Colonic mucosa (tissue), 4 donors: Measurements from ENCODE around the gene PNMA6F. TPM values are rescaled to one million over a fixed set of nuclear protein-coding genes. Genes with fewer than 3 reads are reported as not detected.

Experiments
- DNase-seq: peaks from one replicate; pipeline ENCODE4 v3.0.0-alpha.2; 2020
- H3K27ac ChIP-seq: fragments of 200-600 bp; one replicate; pipeline ENCODE4 v1.8.0; 2021
- H3K27me3 ChIP-seq: fragments of 200-600 bp; one replicate; pipeline ENCODE4 v1.8.0; 2021
- H3K36me3 ChIP-seq: fragments of 200-600 bp; one replicate; pipeline ENCODE4 v1.8.0; 2021
- H3K4me1 ChIP-seq: fragments of 200-600 bp; one replicate; pipeline ENCODE4 v1.8.0; 2021; ENCODE audit warnings: mild to moderate bottlenecking
- H3K4me3 ChIP-seq: fragments of 200-600 bp; one replicate; pipeline ENCODE4 v1.8.0; 2021
- H3K9ac ChIP-seq, 2 donors: one replicate each; pipeline ENCODE4 v1.7.0; 2013; ENCODE audit warnings: control low read depth in 2 of 2, low read depth in 2 of 2, low read length in 2 of 2
- H3K9me3 ChIP-seq: fragments of 200-600 bp; one replicate; pipeline ENCODE4 v1.8.0; 2021
- CTCF ChIP-seq: fragments of 200-600 bp; IDR thresholded peaks from one replicate; pipeline ENCODE4 v1.8.0; 2022; ENCODE audit warnings: antibody characterized with exemption, mild to moderate bottlenecking
- intact Hi-C: fragments of 100-400 bp; cut with DNase I; formaldehyde crosslinking; loops from one replicate; pipeline ENCODE4 v1.14.1; 2022
- total RNA-seq, 2 donors: library from RNA; stranded (reverse); fragmentation: NEBNext Ultra II Directional in 1 of 2; extraction: Animal tissue kit (Norgen Biotek cat#: 25700) in 1 of 2; gene quantifications; one replicate each; pipeline ENCODE4 v1.2.1, GENCODE V29; 2021
- donor health status: healthy.
- donor health status: DM: no; HTN: no; CAD: no.
- donor health status: DM: no; HTN: no; CAD: no.

Gene PNMA6F
- total RNA-seq: not detected

DNA sequence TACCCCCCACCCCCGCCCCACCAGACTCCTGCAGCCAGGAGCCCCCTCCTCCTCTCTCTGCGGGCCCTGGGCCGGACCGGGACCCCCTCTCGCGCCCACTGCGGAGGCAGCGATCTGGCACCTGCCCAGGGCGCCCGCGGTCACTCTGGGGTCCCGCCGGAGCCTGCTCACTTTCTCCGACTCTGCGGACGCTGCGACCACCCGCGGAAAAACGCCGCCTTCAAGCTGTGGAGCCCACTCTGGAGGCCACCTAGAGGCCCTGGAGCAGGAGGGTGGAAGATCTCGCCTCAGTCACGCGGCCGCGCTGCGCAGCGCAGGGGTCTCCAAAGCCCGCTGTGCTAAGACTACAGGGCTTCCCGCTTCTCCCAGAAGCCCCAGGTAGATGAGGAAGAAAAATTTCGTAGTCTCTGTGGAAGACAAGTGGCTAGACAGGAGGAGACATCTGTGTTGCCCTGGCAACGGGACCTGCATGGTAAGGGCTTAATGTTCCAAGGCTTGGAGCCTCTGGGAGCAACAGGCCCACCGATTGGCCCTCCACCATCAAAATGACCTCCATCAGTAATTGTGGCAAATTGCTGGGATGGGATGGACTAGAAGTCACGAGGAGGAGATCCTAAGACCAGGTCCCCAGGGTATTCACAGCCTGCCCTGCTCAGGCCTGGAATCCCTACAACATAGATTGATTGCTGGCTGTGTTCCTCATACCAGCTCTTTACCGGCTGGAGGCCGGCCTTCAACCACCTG is at the start of gene PNMA6F:
PNMA6F (minus strand) TSS at position 387 of the 744 bp plus-strand sequence. CDS start 1,093 bp downstream, outside the sequence.
- Histone ChIP-seq H3K4me3 (no peak within 1 kb of the TSS), H3K4me1 (no peaks in the 10 kb centered on the region), H3K9ac (no peak within 1 kb of the TSS), H3K27me3 (no peaks in the 10 kb centered on the region), H3K9me3 (no peaks in the 10 kb centered on the region), H3K27ac (no peak within 1 kb of the TSS), H3K36me3 (no peaks in the 10 kb centered on the region)
- no peak for TF ChIP-seq CTCF
- intact Hi-C loops: no loop called here
- DNase-seq: no peak

- DNase-seq: no peak
- no peaks in the 10 kb centered on the region for H3K27me3 ChIP-seq
- H3K27ac ChIP-seq: no peak overlapping the region
- no peaks in the 10 kb centered on the region for H3K36me3 ChIP-seq
- no peak overlapping the region for H3K9ac ChIP-seq
- no peaks in the 10 kb centered on the region for H3K4me1 ChIP-seq
- intact Hi-C loops: no loop called here
- TF ChIP-seq CTCF: no peak
- H3K4me3 ChIP-seq: no peak overlapping the region
- H3K9me3 ChIP-seq: no peaks in the 10 kb centered on the region
Measured at GRCh38 chrX:153371256-153371655, 49.7 kb upstream of the PNMA6F start.

DNA sequence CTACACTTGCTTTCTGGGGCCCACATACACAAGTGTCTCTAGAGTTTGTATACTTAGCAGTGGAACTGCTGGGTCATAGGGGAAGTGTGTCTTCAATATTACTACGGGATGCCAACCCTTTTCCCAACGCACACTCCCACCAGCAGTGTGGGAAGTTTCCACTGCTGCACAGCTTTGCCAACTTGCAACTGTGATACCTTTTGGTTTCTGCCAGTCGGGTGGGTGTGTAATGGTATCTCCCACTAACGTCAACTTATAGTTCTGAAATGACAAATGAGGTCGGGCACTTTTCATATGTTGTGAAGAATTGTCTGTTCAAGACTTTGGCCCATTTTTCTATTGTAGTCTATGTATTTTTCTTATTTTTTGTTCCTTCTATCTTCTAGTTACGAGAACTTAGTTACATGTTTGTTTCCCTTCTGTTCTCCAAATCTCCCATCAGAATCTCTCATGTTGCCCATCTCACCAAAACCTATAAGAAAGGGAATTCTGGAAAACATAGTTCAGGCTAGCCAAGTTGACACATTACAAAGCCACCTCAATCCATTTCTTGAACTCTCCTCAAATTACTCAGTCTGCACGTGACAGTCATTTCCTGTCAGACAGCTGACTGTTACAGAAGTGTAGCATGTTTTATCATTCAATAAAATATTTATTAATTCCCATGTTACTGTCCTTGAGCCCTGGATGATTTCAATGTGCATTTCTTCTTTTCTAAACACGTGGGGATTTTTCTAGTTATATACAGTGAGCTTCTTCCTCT is 48.9 kb upstream of the PNMA6F start:
- Histone ChIP-seq H3K4me3 (no peak overlapping the region), H3K4me1 (no peaks in the 10 kb centered on the region), H3K27ac (no peak overlapping the region), H3K9me3 (no peaks in the 10 kb centered on the region), H3K9ac (no peak overlapping the region), H3K36me3 (no peaks in the 10 kb centered on the region), H3K27me3 (no peaks in the 10 kb centered on the region)
- DNase-seq: no peak
- no peak for TF ChIP-seq CTCF
- intact Hi-C loops: no loop called here

DNA sequence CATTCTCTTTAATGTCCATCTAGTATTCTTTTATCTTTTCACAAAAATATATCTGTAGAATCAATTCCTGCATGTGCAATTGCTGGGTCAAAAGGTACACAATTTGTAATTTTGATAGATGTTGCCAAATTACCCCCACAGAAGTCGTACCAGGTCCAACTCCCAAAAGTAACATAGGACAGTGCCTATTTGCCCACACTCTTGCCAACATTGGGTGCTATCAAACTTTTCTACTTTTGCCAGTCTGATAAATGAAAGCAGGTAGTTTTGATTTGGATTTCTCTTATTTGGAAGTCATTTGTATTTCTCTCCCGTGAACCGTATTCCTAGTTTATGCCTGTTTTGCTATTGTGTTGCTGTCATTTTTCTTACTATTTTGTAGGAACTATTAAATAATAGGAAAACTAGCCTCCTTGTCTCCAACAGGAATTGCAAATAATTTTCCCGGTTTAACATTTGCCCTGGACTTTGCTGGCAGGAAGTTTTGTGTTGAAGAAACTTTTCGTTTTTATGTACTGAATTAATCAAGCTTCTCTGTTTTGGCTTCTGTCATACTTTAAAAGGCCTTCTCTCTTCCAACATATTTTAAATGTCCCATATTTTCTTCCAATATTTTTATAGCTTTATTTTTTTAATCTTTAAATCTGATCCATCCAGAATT is 45.4 kb upstream of the PNMA6F start:
- Histone ChIP-seq H3K9me3 (no peaks in the 10 kb centered on the region), H3K36me3 (no peaks in the 10 kb centered on the region), H3K4me1 (no peaks in the 10 kb centered on the region), H3K9ac (no peak overlapping the region), H3K27ac (no peak overlapping the region), H3K4me3 (no peak overlapping the region), H3K27me3 (no peaks in the 10 kb centered on the region)
- TF ChIP-seq CTCF: no peak
- intact Hi-C loops: no loop called here
- DNase-seq: no peak

DNA sequence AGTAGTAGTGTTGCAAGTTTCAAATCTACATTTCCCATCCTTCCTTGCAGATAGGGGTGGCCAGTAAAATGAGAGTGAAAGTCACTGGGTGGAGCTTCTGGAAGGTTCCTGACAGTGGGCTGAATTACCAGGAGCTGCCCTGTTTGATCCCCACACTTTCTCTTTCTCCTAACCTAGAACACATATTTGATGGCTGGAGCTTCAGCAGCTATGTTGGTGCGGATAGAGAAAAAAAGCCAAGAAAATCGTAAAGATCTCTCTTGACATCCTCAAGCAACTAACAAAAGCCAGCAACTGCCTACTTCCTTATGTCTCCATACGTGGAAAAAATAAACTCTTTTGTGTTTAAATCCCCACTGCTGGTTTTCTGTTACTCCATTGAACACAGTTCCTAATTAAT is 44.6 kb upstream of the PNMA6F start:
- no peak for TF ChIP-seq CTCF
- Histone ChIP-seq H3K4me3 (no peak overlapping the region), H3K4me1 (no peaks in the 10 kb centered on the region), H3K27me3 (no peaks in the 10 kb centered on the region), H3K36me3 (no peaks in the 10 kb centered on the region), H3K27ac (no peak overlapping the region), H3K9me3 (no peaks in the 10 kb centered on the region), H3K9ac (no peak overlapping the region)
- intact Hi-C loops: no loop called here
- no peak for DNase-seq
